Keratinocyte (primary cell): Measurements from ENCODE around the gene MON1A.

Experiments
- EZH2 ChIP-seq: IDR thresholded peaks from one replicate; pipeline ENCODE4 v1.6.1; 2012; ENCODE audit warnings: inconsistent platforms, mild to moderate bottlenecking, low read length, moderate library complexity
- TF ChIP-seq, protein P1 (sequence below), 3 experiments: IDR thresholded peaks in 1 of 3; conservative IDR thresholded peaks in 1 of 3; optimal IDR thresholded peaks in 1 of 3; 2 replicates in 2 of 3; 3 replicates in 1 of 3; pipeline versions ENCODE3 to v1.5.1; 2011; ENCODE audit warnings: low read length in 3 of 3, mild to moderate bottlenecking in 3 of 3, moderate library complexity in 2 of 3, control low read depth in 1 of 3, inconsistent platforms in 1 of 3; ENCODE audit not compliant: insufficient read depth in 2 of 3; ENCODE audit errors: extremely low read depth in 1 of 3

DNA sequence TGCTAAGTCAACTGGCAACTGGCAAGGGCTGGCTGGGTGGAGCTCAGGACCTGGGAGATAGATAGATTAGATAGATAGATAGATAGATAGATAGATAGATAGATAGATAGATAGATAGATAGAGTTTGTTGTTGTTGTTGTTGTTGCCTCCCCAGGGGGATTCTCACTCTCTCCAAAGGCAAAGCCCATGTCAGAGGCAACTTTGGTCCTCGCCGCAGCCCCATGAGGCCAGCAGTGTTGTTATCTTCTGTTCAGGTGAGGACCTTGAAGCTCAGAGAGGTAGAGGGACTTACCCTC is 18.5 kb downstream of the MON1A start:
- TF ChIP-seq, protein P1, sequence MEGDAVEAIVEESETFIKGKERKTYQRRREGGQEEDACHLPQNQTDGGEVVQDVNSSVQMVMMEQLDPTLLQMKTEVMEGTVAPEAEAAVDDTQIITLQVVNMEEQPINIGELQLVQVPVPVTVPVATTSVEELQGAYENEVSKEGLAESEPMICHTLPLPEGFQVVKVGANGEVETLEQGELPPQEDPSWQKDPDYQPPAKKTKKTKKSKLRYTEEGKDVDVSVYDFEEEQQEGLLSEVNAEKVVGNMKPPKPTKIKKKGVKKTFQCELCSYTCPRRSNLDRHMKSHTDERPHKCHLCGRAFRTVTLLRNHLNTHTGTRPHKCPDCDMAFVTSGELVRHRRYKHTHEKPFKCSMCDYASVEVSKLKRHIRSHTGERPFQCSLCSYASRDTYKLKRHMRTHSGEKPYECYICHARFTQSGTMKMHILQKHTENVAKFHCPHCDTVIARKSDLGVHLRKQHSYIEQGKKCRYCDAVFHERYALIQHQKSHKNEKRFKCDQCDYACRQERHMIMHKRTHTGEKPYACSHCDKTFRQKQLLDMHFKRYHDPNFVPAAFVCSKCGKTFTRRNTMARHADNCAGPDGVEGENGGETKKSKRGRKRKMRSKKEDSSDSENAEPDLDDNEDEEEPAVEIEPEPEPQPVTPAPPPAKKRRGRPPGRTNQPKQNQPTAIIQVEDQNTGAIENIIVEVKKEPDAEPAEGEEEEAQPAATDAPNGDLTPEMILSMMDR (optimal IDR thresholded peaks at IDR 0.05 in 1 of 3, IDR thresholded peaks at IDR 0.05 in 1 of 3, conservative IDR thresholded peaks at IDR 0.05 in 1 of 3; ENCODE audit: extremely low read depth in 1 of 3, insufficient read depth in 2 of 3, low read length in 3 of 3) = no peak
- TF ChIP-seq EZH2 = no peak
